Measurements from ENCODE around the gene ANKS1B. TPM values are rescaled to one million over a fixed set of nuclear protein-coding genes. Genes with fewer than 3 reads are reported as not detected.

Gene ANKS1B
- polyA plus RNA-seq, 3 donors: not detected

- no peak overlapping the region for H3K4me3 Mint-ChIP-seq
- Histone ChIP-seq H3K9me3 (replicated peaks in 1 of 2; ENCODE audit: control insufficient read depth in 1 of 2, insufficient read depth in 1 of 2, low read length in 2 of 2) (no peaks in the 10 kb centered on the region), H4K20me1 (ENCODE audit: insufficient read depth, low read length) (no peaks in the 10 kb centered on the region), H3K36me3 (replicated peaks in 1 of 2; ENCODE audit: control insufficient read depth in 1 of 2, insufficient read depth in 2 of 2, low read length in 2 of 2) (no peaks in the 10 kb centered on the region), H3K4me3 (replicated peaks in 1 of 3; ENCODE audit: low read depth in 2 of 3, low read length in 3 of 3) (no peak overlapping the region), H3K4me1 (ENCODE audit: control insufficient read depth in 1 of 2, insufficient read depth in 2 of 2, low read length in 2 of 2) (no peaks in the 10 kb centered on the region), H3K79me2 (ENCODE audit: insufficient read depth, low read length) (no peaks in the 10 kb centered on the region), H3K4me2 (replicated peaks; ENCODE audit: extremely low read depth, low read length, poor library complexity, severe bottlenecking) (no peak overlapping the region), H3K27ac (ENCODE audit: low read depth in 1 of 2, low read length in 2 of 2) (no peak overlapping the region), H3K9ac (ENCODE audit: insufficient read depth, low read length, poor library complexity, severe bottlenecking) (no peak overlapping the region), H3K27me3 (ENCODE audit: control insufficient read depth in 2 of 2, insufficient read depth in 2 of 2, low read length in 2 of 2) (no peaks in the 10 kb centered on the region), H2AFZ (ENCODE audit: insufficient read depth, low read depth, low read length, poor library complexity, severe bottlenecking) (no peak overlapping the region)
- H3K36me3 Mint-ChIP-seq: no peaks in the 10 kb centered on the region
- WGBS (ENCODE audit: insufficient coverage): no CpG with 5 or more reads among the region's 3 CpGs
- no peak overlapping the region for H3K27ac Mint-ChIP-seq
- DNase-seq: no peak
- no peak for TF ChIP-seq CTCF (IDR thresholded peaks at IDR 0.05)
- H3K27me3 Mint-ChIP-seq (ENCODE audit: low read depth in 3 of 3): no peaks in the 10 kb centered on the region
- intact Hi-C loops (cut with micrococcal nuclease): no loop called here
- H3K4me1 Mint-ChIP-seq: no peaks in the 10 kb centered on the region
- peaks cover 0 to 13% (median 4%) of the 10 kb centered on the region in 7 donors for H3K9me3 Mint-ChIP-seq
Observed at GRCh38 chr12:99192489-99192888, 792.2 kb downstream of the ANKS1B start.

GRCh38 chr12:99176871-99177270 is 807.9 kb downstream of the ANKS1B start:
- intact Hi-C loops (cut with micrococcal nuclease): no loop called here
- no peaks in the 10 kb centered on the region for H3K79me2 ChIP-seq (ENCODE audit: insufficient read depth, low read length)
- no peak overlapping the region for H3K4me3 ChIP-seq (replicated peaks in 1 of 3; ENCODE audit: low read depth in 2 of 3, low read length in 3 of 3)
- no CpG with 5 or more reads among the region's 4 CpGs for WGBS (ENCODE audit: insufficient coverage)
- no peak overlapping the region for H3K27ac ChIP-seq (ENCODE audit: low read depth in 1 of 2, low read length in 2 of 2)
- no peaks in the 10 kb centered on the region for H4K20me1 ChIP-seq (ENCODE audit: insufficient read depth, low read length)
- H3K4me2 ChIP-seq (replicated peaks; ENCODE audit: extremely low read depth, low read length, poor library complexity, severe bottlenecking): no peak overlapping the region
- H3K27me3 ChIP-seq (ENCODE audit: control insufficient read depth in 2 of 2, insufficient read depth in 2 of 2, low read length in 2 of 2): no peaks in the 10 kb centered on the region
- Mint-ChIP-seq H3K27me3 (ENCODE audit: low read depth in 3 of 3) (peaks cover 2 to 8% (median 2%) of the 10 kb centered on the region in 3 donors), H3K27ac (no peak overlapping the region), H3K4me1 (no peaks in the 10 kb centered on the region), H3K9me3 (peaks cover 0 to 5% (median 0%) of the 10 kb centered on the region in 7 donors), H3K36me3 (no peaks in the 10 kb centered on the region), H3K4me3 (no peak overlapping the region)
- H2AFZ ChIP-seq (ENCODE audit: insufficient read depth, low read depth, low read length, poor library complexity, severe bottlenecking): no peak overlapping the region
- no peaks in the 10 kb centered on the region for H3K9me3 ChIP-seq (replicated peaks in 1 of 2; ENCODE audit: control insufficient read depth in 1 of 2, insufficient read depth in 1 of 2, low read length in 2 of 2)
- no peak for DNase-seq
- no peaks in the 10 kb centered on the region for H3K4me1 ChIP-seq (ENCODE audit: control insufficient read depth in 1 of 2, insufficient read depth in 2 of 2, low read length in 2 of 2)
- H3K36me3 ChIP-seq (replicated peaks in 1 of 2; ENCODE audit: control insufficient read depth in 1 of 2, insufficient read depth in 2 of 2, low read length in 2 of 2): no peaks in the 10 kb centered on the region
- TF ChIP-seq CTCF (IDR thresholded peaks at IDR 0.05): no peak
- H3K9ac ChIP-seq (ENCODE audit: insufficient read depth, low read length, poor library complexity, severe bottlenecking): no peak overlapping the region

Measured in CD14-positive monocyte (primary cell).